Hepatocyte (in vitro differentiated cells): ENCODE data around the gene TBX15.

Experiments used
- CTCF ChIP-seq: fragments of 200-600 bp; sonication (generic); IDR thresholded peaks from 2 replicates; pipeline ENCODE4 v1.5.1; 2016; ENCODE audit warnings: antibody characterized with exemption, mild to moderate bottlenecking; ENCODE audit not compliant: poor library complexity
- EZH2 ChIP-seq: fragments of 200-600 bp; sonication (generic); IDR thresholded peaks from 2 replicates; pipeline ENCODE4 v1.6.1; 2016; ENCODE audit warnings: antibody characterized with exemption, mild to moderate bottlenecking, borderline replicate concordance

- no peak for TF ChIP-seq CTCF
- TF ChIP-seq EZH2 = peak; percentile 2
These were observed 15.4 kb upstream of the TBX15 start for GRCh38 chr1:119003413-119004128.
